ENCODE results near the gene UNC13B.
"Not testable (repeated sequence)": the region's sequence is repeated elsewhere in the genome, so short reads cannot be mapped to it uniquely, and the experiment has no call there.

The UNC13B gene

DNA sequence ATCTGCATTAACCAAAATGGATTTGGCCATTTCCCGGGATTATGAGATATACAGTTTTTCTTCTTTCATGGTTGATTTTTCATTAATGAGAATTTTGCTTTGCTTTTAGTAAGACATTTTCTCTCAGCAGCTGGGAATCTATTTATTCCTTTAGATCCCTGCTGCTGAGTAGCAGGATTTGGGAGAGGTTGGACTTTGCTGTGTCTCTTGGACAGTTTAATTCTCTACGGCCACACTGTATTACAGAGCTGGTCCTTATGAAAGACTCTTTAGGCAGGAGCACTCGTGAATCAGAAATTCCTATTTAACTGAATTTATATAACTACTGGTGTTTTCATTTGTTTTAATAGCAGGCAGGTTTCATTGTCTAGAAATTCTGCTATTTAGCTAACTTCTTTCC is 1.6 kb downstream of the UNC13B start:
- DNase-seq (ENCODE audit: low spot score), result no peak

- DNase-seq (ENCODE audit: low spot score), result peak; percentile 34
Measured at GRCh38 chr9:35164711-35165110, 2.9 kb downstream of the UNC13B start.

DNA sequence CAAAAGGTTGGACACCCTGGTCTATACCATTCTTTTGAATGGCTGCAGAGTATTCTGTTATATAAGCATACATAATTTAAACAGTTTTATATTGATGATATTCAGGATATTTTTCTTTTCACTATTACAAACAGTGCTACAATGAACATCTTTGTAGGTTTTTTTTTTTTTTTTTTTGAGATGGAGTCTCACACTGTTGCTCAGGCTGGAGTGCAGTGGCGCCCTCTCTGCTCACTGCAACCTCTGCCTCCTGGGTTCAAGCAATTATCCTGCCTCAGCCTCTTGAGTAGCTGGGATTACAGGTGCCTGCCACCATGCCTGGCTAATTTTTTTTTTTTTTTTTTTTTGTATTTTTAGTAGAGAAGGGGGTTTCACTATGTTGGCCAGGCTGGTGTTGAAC is 5.6 kb downstream of the UNC13B start:
- DNase-seq (ENCODE audit: low spot score), result not testable (repeated sequence)

DNA sequence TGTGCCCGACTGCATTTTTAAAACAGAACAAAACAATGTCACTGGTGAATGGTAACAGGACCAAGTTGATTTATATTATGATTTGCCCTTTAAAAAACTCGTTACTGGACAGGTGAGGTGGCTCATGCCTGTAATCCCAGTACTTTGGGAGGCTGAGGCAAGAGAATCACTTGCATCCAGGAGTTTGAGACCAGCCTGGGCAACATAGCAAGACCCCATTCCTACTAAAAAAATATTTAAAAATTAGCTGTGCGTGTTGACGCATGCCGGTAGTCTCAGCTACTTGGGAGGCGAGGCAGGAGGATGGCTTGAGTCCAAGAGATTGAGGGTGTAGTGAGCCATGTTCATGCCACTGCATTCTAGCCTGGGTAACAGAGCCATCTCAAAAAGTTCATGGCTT is 7.2 kb downstream of the UNC13B start:
- DNase-seq (ENCODE audit: low spot score), result no peak

DNA sequence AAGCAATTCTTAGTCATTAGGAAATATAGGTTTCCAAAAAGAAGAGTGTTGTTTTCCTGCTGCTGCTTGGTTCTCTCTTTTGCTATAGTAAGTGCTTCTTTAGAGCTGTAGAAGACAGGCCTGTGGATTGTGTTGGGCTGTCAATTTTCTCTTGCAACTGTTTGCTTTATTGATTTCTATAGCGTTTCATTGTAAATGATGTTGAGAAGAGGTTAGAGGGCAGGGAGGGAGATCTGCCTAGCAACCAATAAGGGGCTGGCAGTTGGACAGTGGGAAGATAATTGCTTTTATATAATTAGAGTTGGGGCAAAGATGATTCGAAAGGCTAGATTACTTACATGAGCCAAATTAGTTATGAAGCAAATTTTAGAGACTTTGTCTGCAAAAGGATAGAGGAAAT is 11.1 kb downstream of the UNC13B start:
- no peak for DNase-seq (ENCODE audit: low spot score)

GRCh38 chr9:35177520-35177919 is 15.7 kb downstream of the UNC13B start:
- no peak for DNase-seq (ENCODE audit: low spot score)

DNA sequence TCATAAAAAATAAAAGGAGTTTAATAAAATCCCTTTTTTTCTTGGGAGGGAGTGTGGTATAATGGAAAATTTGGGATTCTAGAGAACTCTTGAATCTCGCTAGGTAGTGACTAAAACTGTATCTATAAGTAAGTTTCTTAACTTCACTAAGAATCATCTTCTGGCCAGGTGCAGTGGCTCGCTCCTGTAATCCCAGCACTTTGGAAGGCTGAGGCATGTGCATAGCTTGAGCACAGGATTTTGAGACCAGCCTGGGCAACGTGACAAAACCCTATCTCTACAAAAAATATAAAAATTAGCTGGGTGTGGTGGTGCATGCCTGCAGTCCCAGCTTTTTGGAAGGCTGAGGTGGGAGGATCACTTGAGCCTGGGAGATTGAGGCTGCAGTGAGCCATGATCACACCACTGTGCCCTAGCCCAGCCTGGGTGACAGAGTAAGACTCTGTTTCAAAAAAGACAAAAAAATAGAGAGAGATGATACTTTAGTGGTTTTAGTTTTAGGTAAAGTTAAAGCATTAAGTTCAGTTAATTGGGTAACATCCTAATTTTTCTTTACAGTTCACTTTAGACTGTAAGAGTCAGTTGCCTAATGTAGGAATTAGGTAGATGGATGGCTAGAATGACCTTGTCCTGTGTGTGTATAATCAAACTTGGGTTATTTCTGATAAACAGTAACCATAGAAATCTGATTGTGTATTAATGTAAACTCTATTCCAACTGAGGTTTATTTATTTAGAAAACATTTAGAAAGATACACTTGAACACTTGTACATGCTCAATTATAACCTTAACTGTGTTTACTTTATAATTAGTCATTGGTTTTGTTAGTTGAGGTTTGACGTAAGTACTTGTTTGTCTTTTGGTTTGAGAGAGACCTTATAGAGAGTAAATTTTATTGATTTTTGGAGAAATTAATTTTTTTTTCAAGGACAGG is 17.8 kb downstream of the UNC13B start:
- DNase-seq (ENCODE audit: low spot score), result no peak

- no peak for DNase-seq (ENCODE audit: low spot score)
Measured at GRCh38 chr9:35180801-35181200, 19.0 kb downstream of the UNC13B start.

DNA sequence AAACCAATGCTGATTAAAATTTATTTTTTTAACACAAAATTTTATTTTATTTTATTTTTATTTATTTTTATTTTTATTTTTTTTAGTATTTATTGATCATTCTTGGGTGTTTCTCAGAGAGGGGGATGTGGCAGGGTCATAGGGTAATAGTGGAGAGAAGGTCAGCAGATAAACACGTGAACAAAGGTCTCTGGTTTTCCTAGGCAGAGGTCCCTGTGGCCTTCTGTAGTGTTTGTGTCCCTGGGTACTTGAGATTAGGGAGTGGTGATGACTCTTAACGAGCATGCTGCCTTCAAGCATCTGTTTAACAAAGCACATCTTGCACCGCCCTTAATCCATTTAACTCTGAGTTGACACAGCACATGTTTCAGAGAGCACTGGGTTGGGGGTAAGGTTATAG is 20.6 kb downstream of the UNC13B start:
- DNase-seq (ENCODE audit: low spot score), result not testable (repeated sequence)

- not testable (repeated sequence) for DNase-seq (ENCODE audit: low spot score)
Measured at GRCh38 chr9:35182996-35183754, 21.4 kb downstream of the UNC13B start.

DNA sequence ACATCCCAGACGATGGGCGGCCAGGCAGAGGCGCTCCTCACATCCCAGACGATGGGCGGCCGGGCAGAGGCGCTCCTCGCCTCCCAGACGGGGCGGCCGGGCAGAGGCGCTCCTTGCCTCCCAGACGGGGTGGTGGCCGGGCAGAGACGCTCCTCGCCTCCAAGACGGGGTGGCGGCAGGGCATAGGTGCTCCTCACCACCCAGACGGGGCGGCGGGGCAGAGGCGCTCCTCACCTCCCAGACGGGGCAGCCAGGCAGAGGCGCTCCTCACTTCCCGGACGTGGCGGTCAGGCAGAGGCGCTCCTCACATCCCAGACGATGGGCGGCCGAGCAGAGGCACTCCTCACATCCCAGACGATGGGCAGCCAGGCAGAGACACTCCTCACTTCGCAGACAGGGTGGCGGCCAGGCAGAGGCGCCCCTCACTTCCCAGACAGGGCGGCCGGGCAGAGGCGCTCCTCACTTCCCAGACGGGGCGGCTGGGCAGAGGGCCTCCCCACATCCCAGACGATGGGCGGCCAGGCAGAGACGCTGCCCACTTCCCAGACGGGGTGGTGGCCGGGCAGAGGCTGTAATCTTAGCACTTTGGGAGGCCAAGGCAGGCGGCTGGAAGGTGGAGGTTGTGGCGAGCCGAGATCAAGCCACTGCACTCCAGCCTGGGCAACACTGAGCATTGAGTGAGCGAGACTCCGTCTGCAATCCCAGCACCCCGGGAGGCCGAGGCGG is 22.1 kb downstream of the UNC13B start:
- not testable (repeated sequence) for DNase-seq (ENCODE audit: low spot score)

DNA sequence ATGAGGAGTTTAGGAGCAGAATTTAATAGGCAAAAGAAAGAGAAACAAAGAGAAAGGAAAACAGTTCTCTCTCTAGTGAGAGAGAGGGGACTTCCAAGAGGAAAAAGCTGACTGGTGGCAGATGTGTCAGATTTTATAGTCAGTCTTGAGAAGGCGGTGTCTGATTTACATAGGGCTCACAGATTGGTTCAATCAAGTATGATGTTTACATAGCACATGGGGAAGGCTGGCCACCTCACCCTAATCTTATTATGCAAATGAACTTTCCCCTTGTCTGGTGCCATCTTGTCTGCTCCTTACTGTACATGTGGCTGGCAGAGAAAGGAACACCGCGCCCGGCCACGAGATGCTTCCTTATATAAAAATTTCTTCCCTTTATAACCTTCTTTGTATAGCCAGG is 24.7 kb downstream of the UNC13B start:
- DNase-seq (ENCODE audit: low spot score), result peak; percentile 55

DNA sequence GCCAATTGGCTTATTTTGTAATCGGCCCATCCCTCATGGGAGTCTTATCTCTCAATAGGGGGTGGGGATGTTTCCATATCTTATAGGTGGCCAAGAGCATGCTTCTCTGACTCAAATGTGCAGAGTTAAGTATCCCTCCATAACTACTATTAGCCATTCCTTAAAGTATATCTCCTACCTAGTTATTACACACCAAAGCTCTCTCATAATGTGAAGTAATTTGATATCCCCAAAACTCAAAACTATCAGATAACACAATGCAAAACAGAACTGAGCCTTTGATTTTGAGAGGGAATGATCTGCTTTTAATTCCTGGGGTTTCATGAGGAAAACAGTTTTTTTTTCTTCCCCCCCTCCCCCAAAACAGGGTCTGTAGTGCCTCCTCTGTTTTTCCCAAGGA is 28.4 kb downstream of the UNC13B start:
- DNase-seq (ENCODE audit: low spot score), result no peak

- DNase-seq (ENCODE audit: low spot score), result no peak
Measured at GRCh38 chr9:35191105-35191504, 29.3 kb downstream of the UNC13B start.

DNA sequence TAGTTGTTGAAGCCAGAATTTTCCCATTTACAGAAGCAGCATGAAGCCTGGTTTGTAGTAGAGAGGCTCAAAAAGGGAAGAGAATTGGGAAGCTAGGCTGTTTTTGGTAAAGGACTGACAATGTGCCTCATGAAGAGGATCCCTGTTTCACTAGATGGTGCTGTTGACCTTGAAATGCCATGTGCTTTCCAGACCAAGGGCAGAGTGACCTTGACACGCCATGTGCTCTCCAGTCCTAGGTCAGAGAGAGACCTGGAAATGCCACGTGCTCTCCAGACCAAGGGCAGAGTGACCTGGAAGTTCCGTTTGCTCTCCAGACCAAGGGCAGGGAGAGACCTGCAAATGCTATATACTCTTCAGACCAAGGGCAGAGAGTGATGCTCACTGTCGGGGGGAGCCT is 32.0 kb downstream of the UNC13B start:
- DNase-seq (ENCODE audit: low spot score), result peak; percentile 29

GRCh38 chr9:35195683-35196082 is 33.9 kb downstream of the UNC13B start:
- DNase-seq (ENCODE audit: low spot score), result no peak

DNA sequence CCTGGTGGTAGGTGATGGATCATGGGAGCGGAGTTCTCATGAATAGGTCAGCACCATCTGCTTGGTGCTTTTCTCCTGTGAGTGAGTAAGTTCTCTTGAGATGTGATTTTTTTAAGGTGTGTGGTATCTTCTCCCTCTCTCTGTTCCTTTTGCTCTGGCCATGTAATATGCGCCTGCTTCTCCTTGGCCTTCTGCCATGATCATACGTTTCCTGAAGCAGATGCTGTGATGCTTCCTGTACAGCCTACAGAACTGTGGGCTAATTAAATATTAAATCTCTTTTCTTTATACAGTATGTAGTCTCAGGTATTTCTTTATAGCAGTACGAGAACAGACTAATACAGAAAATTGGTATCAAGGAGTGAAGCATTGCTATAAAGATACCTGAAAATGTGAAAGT is 36.4 kb downstream of the UNC13B start:
- no peak for DNase-seq (ENCODE audit: low spot score)

GRCh38 chr9:35203528-35203927 is 41.7 kb downstream of the UNC13B start:
- DNase-seq (ENCODE audit: low spot score), result no peak

DNA sequence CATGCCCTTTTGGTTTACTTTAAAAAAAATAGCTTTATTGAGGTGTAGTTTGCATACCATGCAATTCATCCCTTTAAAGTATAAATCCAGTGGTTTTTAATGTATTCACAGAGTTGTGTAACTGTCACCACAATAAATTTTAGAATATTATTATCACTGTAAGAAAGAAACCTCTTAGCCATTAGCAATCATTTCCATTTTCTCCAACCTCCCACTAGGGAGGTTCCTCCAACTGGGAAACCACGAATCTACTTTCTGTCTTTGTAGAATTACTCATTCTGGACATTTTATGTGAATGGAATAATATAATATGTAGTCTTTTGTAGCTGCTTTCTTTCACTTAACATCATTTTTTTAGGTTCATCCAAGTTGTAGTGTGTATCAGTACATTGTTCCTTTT is 43.5 kb downstream of the UNC13B start:
- no peak for DNase-seq (ENCODE audit: low spot score)

DNA sequence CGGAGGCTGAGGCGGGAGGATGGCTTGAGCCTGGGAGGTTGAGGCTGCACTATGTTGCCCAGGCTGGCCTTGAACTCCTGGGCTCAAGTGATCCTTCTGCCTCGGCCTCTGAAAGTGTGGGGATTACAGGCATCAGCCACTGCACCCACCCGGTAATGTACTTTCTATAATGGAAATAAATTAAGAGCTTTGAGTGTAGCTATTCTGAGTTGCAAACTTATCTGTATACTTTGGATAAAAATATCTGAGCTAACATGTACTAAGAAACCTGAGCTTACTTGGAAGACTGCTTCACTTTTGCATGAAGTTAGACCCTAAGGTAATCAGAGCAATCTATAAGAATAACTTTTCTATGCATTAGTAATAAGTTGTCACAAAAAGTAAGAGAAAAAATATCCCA is 50.0 kb downstream of the UNC13B start:
- no peak for DNase-seq (ENCODE audit: low spot score)

GRCh38 chr9:35220659-35221338 is 59.0 kb downstream of the UNC13B start:
- no peak for DNase-seq (ENCODE audit: low spot score)

DNA sequence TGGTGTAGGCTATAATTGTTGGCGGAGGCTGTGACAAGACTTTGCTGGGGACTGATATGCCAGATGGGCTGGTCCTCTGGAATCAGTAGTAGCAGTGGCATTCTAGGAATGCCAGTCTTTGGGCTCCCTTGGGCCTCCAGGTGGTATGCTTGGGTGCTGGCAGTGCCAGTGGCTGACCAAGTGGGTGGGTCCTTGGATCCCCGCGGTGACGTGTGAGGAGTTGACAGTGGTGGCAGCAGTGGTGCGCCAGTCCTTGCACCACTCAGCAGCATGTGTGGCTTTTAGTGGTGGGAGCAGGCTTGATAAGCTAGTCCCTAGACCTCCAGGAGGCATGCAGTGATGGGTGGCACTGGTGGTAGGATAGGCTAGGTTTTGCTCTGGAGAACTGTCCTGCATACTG is 63.9 kb downstream of the UNC13B start:
- no peak for DNase-seq (ENCODE audit: low spot score)
